Naive B cell (primary cell): ENCODE data around the gene CTSL. TPM values are rescaled to one million over a fixed set of nuclear protein-coding genes. Genes with fewer than 3 reads are reported as not detected.

Experiments used
- ATAC-seq, 2 donors: fragments of 150-1000 bp; cut with Tn5 transposase; 2 replicates each; pipeline ENCODE4 v1.10.0; 2021; ENCODE audit warnings: low read depth in 2 of 2, mild to moderate bottlenecking in 2 of 2, moderate library complexity in 2 of 2
- DNase-seq: peaks from one replicate; pipeline ENCODE4 v3.0.0; 2022
- H3K27ac Mint-ChIP-seq, 6 donors: one replicate each; pipeline ENCODE4 v1.8.0; 2020 to 2022; ENCODE audit warnings: mild to moderate bottlenecking in 6 of 6, mixed read lengths in 6 of 6, moderate library complexity in 5 of 6, inconsistent platforms in 2 of 6
- H3K27me3 Mint-ChIP-seq, 3 donors: one replicate each; pipeline ENCODE4 v1.8.0; 2021 to 2022; ENCODE audit warnings: mixed read lengths in 3 of 3, mild to moderate bottlenecking in 1 of 3
- H3K36me3 Mint-ChIP-seq, 2 donors: one replicate each; pipeline ENCODE4 v1.8.0; 2020 to 2022; ENCODE audit warnings: mixed read lengths in 2 of 2, inconsistent platforms in 1 of 2, mild to moderate bottlenecking in 1 of 2
- H3K4me1 Mint-ChIP-seq, 3 donors: one replicate each; pipeline ENCODE4 v1.8.0; 2020 to 2022; ENCODE audit warnings: mixed read lengths in 3 of 3, inconsistent platforms in 1 of 3, mild to moderate bottlenecking in 1 of 3, moderate library complexity in 1 of 3
- H3K4me3 Mint-ChIP-seq, 8 donors: one replicate each; pipeline ENCODE4 v1.8.0; 2020 to 2022; ENCODE audit warnings: mild to moderate bottlenecking in 8 of 8, mixed read lengths in 8 of 8, moderate library complexity in 8 of 8, inconsistent platforms in 2 of 8
- H3K9me3 Mint-ChIP-seq, 7 donors: one replicate each; pipeline ENCODE4 v1.8.0; 2020 to 2022; ENCODE audit warnings: mixed read lengths in 7 of 7, mild to moderate bottlenecking in 5 of 7, inconsistent platforms in 2 of 7, moderate library complexity in 1 of 7
- polyA plus RNA-seq, 6 donors: library from polyadenylated mRNA; unstranded; fragments of 300-500 nt; fragmentation: Illumina TruSeq; gene quantifications; one replicate each; pipeline ENCODE4 v1.2.3, GENCODE V29; 2021; ENCODE audit warnings: low read depth in 6 of 6

CTSL gene
- polyA plus RNA-seq, 6 donors from 2014 or later: 0.43 TPM; not detected in 5

DNA sequence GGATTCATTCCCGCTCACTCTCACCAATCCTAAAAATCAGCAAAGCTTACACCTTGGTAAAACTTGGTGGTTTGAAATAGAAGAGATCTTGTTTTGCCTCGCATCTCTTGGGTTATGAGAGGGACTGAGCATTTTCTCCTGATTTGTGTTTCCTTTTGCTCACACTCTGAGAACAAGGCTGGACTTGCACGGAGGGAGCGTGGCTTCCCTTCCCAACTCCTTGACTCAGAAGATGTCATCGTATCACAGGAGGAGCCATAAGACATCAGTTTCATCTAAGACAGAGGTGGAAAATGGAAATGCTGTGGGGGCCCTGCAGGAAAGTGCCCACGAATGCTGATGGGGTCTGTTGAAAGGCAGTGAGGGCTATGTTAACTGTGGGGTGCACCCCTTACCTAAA, 37.4 kb downstream of the CTSL start:
- H3K27me3 Mint-ChIP-seq: peaks cover 0 to 4% (median 0%) of the 10 kb centered on the region in 3 donors
- ATAC-seq (no peak), DNase-seq (no peak)
- no peaks in the 10 kb centered on the region for H3K36me3 Mint-ChIP-seq
- no peaks in the 10 kb centered on the region for H3K4me1 Mint-ChIP-seq
- peaks cover 0 to 13% (median 6%) of the 10 kb centered on the region in 7 donors for H3K9me3 Mint-ChIP-seq
- no peak overlapping the region for H3K27ac Mint-ChIP-seq
- no peak overlapping the region for H3K4me3 Mint-ChIP-seq

- H3K4me3 Mint-ChIP-seq: no peak overlapping the region
- no peaks in the 10 kb centered on the region for H3K36me3 Mint-ChIP-seq
- H3K9me3 Mint-ChIP-seq: peaks cover 0 to 13% (median 7%) of the 10 kb centered on the region in 7 donors
- DNase-seq: no peak
- H3K4me1 Mint-ChIP-seq: no peaks in the 10 kb centered on the region
- peaks cover 0 to 12% (median 6%) of the 10 kb centered on the region in 3 donors for H3K27me3 Mint-ChIP-seq
- ATAC-seq: no peak
- no peak overlapping the region for H3K27ac Mint-ChIP-seq
These were observed 39.6 kb downstream of the CTSL start for GRCh38 chr9:87765521-87765920.

DNA sequence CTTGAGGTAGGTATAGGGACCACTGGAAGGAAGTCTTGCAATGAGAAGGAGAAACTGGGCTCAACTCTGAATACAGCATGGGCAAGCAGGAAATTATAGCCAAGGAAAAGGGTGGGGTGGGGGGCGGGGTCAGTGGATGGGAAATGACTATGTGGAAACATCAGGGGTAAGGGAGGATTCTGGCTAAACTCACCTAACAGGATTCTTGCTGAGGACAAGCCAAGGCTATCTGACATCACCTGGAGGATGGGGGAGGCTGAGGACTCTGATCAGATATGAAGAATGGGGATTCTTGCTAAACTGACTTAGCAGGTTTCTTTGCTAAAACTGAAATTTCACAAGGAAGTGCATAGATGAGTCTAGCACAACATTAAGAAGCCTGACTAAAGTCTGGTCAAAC, 40.8 kb downstream of the CTSL start:
- H3K4me1 Mint-ChIP-seq: no peaks in the 10 kb centered on the region
- DNase-seq (no peak), ATAC-seq (no peak)
- peaks cover 0 to 8% (median 2%) of the 10 kb centered on the region in 7 donors for H3K9me3 Mint-ChIP-seq
- peaks cover 0 to 23% (median 6%) of the 10 kb centered on the region in 3 donors for H3K27me3 Mint-ChIP-seq
- no peaks in the 10 kb centered on the region for H3K36me3 Mint-ChIP-seq
- no peak overlapping the region for H3K4me3 Mint-ChIP-seq
- no peak overlapping the region for H3K27ac Mint-ChIP-seq

DNA sequence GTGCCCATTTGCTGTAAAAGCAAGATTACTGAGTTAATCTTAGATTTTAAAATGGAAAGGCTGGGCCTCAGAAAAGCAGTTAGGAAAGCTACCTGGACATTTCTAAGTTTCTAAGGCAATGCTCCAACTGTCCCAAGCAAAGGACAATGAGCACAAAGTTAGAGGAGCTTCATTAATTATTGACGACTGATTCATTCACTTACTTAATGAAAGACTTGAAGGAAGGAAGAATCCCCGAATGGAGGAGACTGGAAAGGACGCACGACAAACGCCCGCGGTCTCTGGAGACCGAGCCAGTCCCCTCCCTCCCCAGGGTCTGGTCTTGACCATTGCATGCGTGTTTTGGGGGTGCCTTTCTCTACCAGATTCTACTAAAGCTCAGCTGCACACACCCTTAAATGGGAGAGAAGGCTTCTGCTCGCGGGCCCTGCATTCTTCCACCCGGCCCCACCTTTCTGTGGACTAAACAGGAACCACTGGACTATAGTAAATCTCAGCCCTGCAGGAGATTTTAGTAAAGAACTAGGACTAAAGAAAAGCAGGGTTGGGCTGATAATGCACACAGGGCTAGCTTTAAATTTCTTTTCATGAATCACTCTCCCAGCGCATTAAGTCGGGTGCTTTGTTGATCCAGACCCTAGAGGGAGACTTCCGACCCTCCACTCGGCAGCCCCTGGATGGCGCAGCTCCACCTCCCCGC, 44.8 kb downstream of the CTSL start:
- H3K27me3 Mint-ChIP-seq: peaks cover 0 to 20% (median 6%) of the 10 kb centered on the region in 3 donors
- H3K36me3 Mint-ChIP-seq: no peaks in the 10 kb centered on the region
- DNase-seq (no peak), ATAC-seq (no peak)
- H3K4me3 Mint-ChIP-seq: no peak overlapping the region
- peaks cover 0 to 8% (median 2%) of the 10 kb centered on the region in 7 donors for H3K9me3 Mint-ChIP-seq
- no peaks in the 10 kb centered on the region for H3K4me1 Mint-ChIP-seq
- no peak overlapping the region for H3K27ac Mint-ChIP-seq

- no peaks in the 10 kb centered on the region for H3K4me1 Mint-ChIP-seq
- DNase-seq (no peak), ATAC-seq (no peak)
- peaks cover 0 to 8% (median 2%) of the 10 kb centered on the region in 7 donors for H3K9me3 Mint-ChIP-seq
- H3K4me3 Mint-ChIP-seq: no peak overlapping the region
- peaks cover 0 to 20% (median 6%) of the 10 kb centered on the region in 3 donors for H3K27me3 Mint-ChIP-seq
- H3K36me3 Mint-ChIP-seq: no peaks in the 10 kb centered on the region
- H3K27ac Mint-ChIP-seq: no peak overlapping the region
These were observed 45.5 kb downstream of the CTSL start for GRCh38 chr9:87771316-87772006.

DNA sequence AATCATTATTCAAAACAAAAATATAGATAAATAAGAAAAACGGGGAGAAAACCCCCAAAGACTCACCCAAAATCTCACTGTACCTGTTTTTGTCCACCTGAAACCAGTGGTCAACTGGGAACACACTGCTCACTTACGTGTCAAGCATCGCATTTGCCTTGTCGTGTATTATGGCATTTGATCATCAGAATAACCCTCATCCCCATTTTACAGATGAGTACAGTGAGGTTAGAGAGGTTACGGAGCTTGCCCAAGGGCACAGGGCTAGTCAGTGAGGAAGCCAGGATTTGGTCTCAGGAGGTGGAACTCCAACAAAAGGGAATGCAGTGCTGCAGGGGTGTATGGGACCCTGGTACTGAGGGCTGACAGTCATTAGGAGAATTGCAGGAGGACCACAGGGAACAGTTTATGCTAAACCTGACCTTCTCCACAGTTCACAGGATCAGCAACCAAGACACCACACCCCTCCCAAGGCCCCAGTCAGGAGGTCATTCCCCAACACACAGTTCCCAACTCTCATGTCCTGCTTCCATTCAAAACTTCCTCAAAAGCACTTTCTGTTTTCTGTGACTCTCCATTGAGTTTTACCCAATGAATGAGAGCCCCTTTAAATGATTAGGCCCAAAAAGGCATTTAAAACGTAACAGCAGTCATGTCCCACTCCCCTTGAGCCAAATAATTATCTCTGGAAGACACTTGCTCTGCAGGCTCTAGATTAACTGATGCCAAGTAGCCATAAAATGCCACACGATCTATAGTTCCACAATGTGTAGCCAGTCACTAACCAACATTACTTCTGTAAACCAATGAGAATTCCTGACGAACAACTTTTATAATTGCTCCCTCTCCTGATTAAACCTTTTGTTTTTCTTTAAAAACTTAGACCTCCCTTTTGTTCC, 50.8 kb downstream of the CTSL start:
- ATAC-seq (no peak), DNase-seq (no peak)
- Mint-ChIP-seq H3K4me3 (no peak overlapping the region), H3K36me3 (no peaks in the 10 kb centered on the region), H3K27ac (no peak overlapping the region), H3K4me1 (no peaks in the 10 kb centered on the region), H3K9me3 (peaks cover 0 to 2% (median 0%) of the 10 kb centered on the region in 7 donors), H3K27me3 (peaks cover 0 to 10% (median 5%) of the 10 kb centered on the region in 3 donors)

- DNase-seq: no peak
- H3K27me3 Mint-ChIP-seq: peaks cover 0 to 10% (median 5%) of the 10 kb centered on the region in 3 donors
These were observed 53.1 kb downstream of the CTSL start for GRCh38 chr9:87778996-87779395.

More at GRCh38 chr9:87778996-87779395, 53.1 kb downstream of the CTSL start:
- Mint-ChIP-seq H3K9me3 (peaks cover 0 to 2% (median 0%) of the 10 kb centered on the region in 7 donors), H3K27ac (no peak overlapping the region), H3K4me1 (no peaks in the 10 kb centered on the region), H3K4me3 (no peak overlapping the region), H3K36me3 (no peaks in the 10 kb centered on the region)
- ATAC-seq: no peak

Other genes starting within 250 kb of the CTSL start
- gene DAPK1, start 228.3 kb upstream of the CTSL start, polyA plus RNA-seq: under 1 TPM in 5 of 6 donors, not detected in 1; 0.13 to 0.79 (median 0.32) TPM
- gene SPATA31E1, start 156.8 kb downstream of the CTSL start, polyA plus RNA-seq: not detected
- gene SPATA31C1, start 191.8 kb downstream of the CTSL start, polyA plus RNA-seq: not detected
- under 1 TPM in 2 of 6 donors, not detected in 4; 0.47 to 0.56 TPM for gene CDK20, start 248.4 kb downstream of the CTSL start, polyA plus RNA-seq